ENCODE data around the gene SLC50A1.

Gene SLC50A1

GRCh38 chr1:155106862-155107261 is 28.8 kb upstream of the SLC50A1 start:
- no peaks in the 10 kb centered on the region for H3K27me3 ChIP-seq (ENCODE audit: insufficient read depth, poor library complexity, severe bottlenecking)
- no peak for TF ChIP-seq GABPA (IDR thresholded peaks at IDR 0.05; ENCODE audit: low read depth)
- TF ChIP-seq CTCF (IDR thresholded peaks at IDR 0.05; ENCODE audit: insufficient read depth, low read length), result no peak
- no peak for TF ChIP-seq POLR2AphosphoS5 (IDR thresholded peaks at IDR 0.05; ENCODE audit: low read depth)
- no peak for TF ChIP-seq SPI1 (IDR thresholded peaks at IDR 0.05; ENCODE audit: borderline replicate concordance, low read depth)
- TF ChIP-seq REST (IDR thresholded peaks at IDR 0.05; ENCODE audit: insufficient replicate concordance, low read depth), result no peak
- DNase-seq (ENCODE audit: low read depth in 1 of 2, low spot score in 1 of 2), result no peak
- no peak overlapping the region for H3K4me3 ChIP-seq (replicated peaks; ENCODE audit: insufficient read depth, low read length)
- H3K27ac ChIP-seq (replicated peaks), result no peak overlapping the region

- H3K27ac ChIP-seq (replicated peaks), result no peak overlapping the region
- DNase-seq (ENCODE audit: low read depth in 1 of 2, low spot score in 1 of 2), result no peak
- no peak for TF ChIP-seq CTCF (IDR thresholded peaks at IDR 0.05; ENCODE audit: insufficient read depth, low read length)
- TF ChIP-seq SPI1 (IDR thresholded peaks at IDR 0.05; ENCODE audit: borderline replicate concordance, low read depth), result no peak
- no peak for TF ChIP-seq REST (IDR thresholded peaks at IDR 0.05; ENCODE audit: insufficient replicate concordance, low read depth)
- TF ChIP-seq GABPA (IDR thresholded peaks at IDR 0.05; ENCODE audit: low read depth), result no peak
- TF ChIP-seq POLR2AphosphoS5 (IDR thresholded peaks at IDR 0.05; ENCODE audit: low read depth), result no peak
- no peaks in the 10 kb centered on the region for H3K27me3 ChIP-seq (ENCODE audit: insufficient read depth, poor library complexity, severe bottlenecking)
- H3K4me3 ChIP-seq (replicated peaks; ENCODE audit: insufficient read depth, low read length), result no peak overlapping the region
Observed at GRCh38 chr1:155107309-155108264, 28.1 kb upstream of the SLC50A1 start.

- DNase-seq (ENCODE audit: low read depth in 1 of 2, low spot score in 1 of 2), result no peak
- Histone ChIP-seq H3K4me3 (replicated peaks; ENCODE audit: insufficient read depth, low read length) (no peak overlapping the region), H3K27me3 (ENCODE audit: insufficient read depth, poor library complexity, severe bottlenecking) (no peaks in the 10 kb centered on the region), H3K27ac (replicated peaks) (no peak overlapping the region)
- TF ChIP-seq CTCF (IDR thresholded peaks at IDR 0.05; ENCODE audit: insufficient read depth, low read length), result no peak
- no peak for TF ChIP-seq REST (IDR thresholded peaks at IDR 0.05; ENCODE audit: insufficient replicate concordance, low read depth)
- TF ChIP-seq SPI1 (IDR thresholded peaks at IDR 0.05; ENCODE audit: borderline replicate concordance, low read depth), result no peak
- no peak for TF ChIP-seq POLR2AphosphoS5 (IDR thresholded peaks at IDR 0.05; ENCODE audit: low read depth)
- TF ChIP-seq GABPA (IDR thresholded peaks at IDR 0.05; ENCODE audit: low read depth), result no peak
Observed at GRCh38 chr1:155108296-155108695, 27.4 kb upstream of the SLC50A1 start.

Data from HL-60 (cell line).